ENCODE data around the gene CNOT10. TPM values are rescaled to one million over a fixed set of nuclear protein-coding genes. Genes with fewer than 3 reads are reported as not detected.
"Not testable (repeated sequence)": the region's sequence is repeated elsewhere in the genome, so short reads cannot be mapped to it uniquely, and the experiment has no call there.

CNOT10 gene
- total and polyA plus RNA-seq, 2 donors: 28.9 to 41.6 TPM

- Histone ChIP-seq H3K9me3 (ENCODE audit: control insufficient read depth in 2 of 2, insufficient read depth in 1 of 2, low read length in 1 of 2) (no peaks in the 10 kb centered on the region), H3K27ac (ENCODE audit: low read depth in 1 of 2, low read length in 1 of 2) (no peak overlapping the region), H3K27me3 (ENCODE audit: control insufficient read depth in 2 of 2, insufficient read depth in 1 of 2, low read length in 1 of 2) (no peaks in the 10 kb centered on the region), H3K4me1 (ENCODE audit: control insufficient read depth in 2 of 2, insufficient read depth in 2 of 2, low read length in 2 of 2) (no peaks in the 10 kb centered on the region), H3K4me3 (ENCODE audit: low read length in 2 of 2) (no peak overlapping the region), H3K36me3 (ENCODE audit: control insufficient read depth in 2 of 2, insufficient read depth in 2 of 2, low read length in 1 of 2) (no peaks in the 10 kb centered on the region)
- WGBS: 99% methylated on average over 3 of the region's 3 CpGs
- no peak for DNase-seq (ENCODE audit: low read depth in 6 of 9, low spot score in 9 of 9)
Observed at GRCh38 chr3:32655167-32655566, 29.8 kb upstream of the CNOT10 start.

GRCh38 chr3:32660634-32661033 is 24.4 kb upstream of the CNOT10 start:
- H3K36me3 ChIP-seq (ENCODE audit: control insufficient read depth in 2 of 2, insufficient read depth in 2 of 2, low read length in 1 of 2): no peaks in the 10 kb centered on the region
- over 99% methylated on average over 3 of the region's 3 CpGs for WGBS
- no peak for DNase-seq (ENCODE audit: low read depth in 6 of 9, low spot score in 9 of 9)
- H3K4me1 ChIP-seq (ENCODE audit: control insufficient read depth in 2 of 2, insufficient read depth in 2 of 2, low read length in 2 of 2): no peaks in the 10 kb centered on the region
- no peak overlapping the region for H3K27ac ChIP-seq (ENCODE audit: low read depth in 1 of 2, low read length in 1 of 2)
- H3K27me3 ChIP-seq (ENCODE audit: control insufficient read depth in 2 of 2, insufficient read depth in 1 of 2, low read length in 1 of 2): no peaks in the 10 kb centered on the region
- H3K4me3 ChIP-seq (ENCODE audit: low read length in 2 of 2): no peak overlapping the region
- H3K9me3 ChIP-seq (ENCODE audit: control insufficient read depth in 2 of 2, insufficient read depth in 1 of 2, low read length in 1 of 2): no peaks in the 10 kb centered on the region

- H3K36me3 ChIP-seq (ENCODE audit: control insufficient read depth in 2 of 2, insufficient read depth in 2 of 2, low read length in 1 of 2): no peaks in the 10 kb centered on the region
- no peaks in the 10 kb centered on the region for H3K27me3 ChIP-seq (ENCODE audit: control insufficient read depth in 2 of 2, insufficient read depth in 1 of 2, low read length in 1 of 2)
- no peak for DNase-seq (ENCODE audit: low read depth in 6 of 9, low spot score in 9 of 9)
- H3K4me1 ChIP-seq (ENCODE audit: control insufficient read depth in 2 of 2, insufficient read depth in 2 of 2, low read length in 2 of 2): no peaks in the 10 kb centered on the region
- no peaks in the 10 kb centered on the region for H3K9me3 ChIP-seq (ENCODE audit: control insufficient read depth in 2 of 2, insufficient read depth in 1 of 2, low read length in 1 of 2)
- H3K4me3 ChIP-seq (ENCODE audit: low read length in 2 of 2): no peak overlapping the region
- H3K27ac ChIP-seq (ENCODE audit: low read depth in 1 of 2, low read length in 1 of 2): no peak overlapping the region
Observed at GRCh38 chr3:32662647-32663046, 22.3 kb upstream of the CNOT10 start.

- H3K27ac ChIP-seq (ENCODE audit: low read depth in 1 of 2, low read length in 1 of 2); H3K9me3 ChIP-seq (ENCODE audit: control insufficient read depth in 2 of 2, insufficient read depth in 1 of 2, low read length in 1 of 2); H3K27me3 ChIP-seq (ENCODE audit: control insufficient read depth in 2 of 2, insufficient read depth in 1 of 2, low read length in 1 of 2); H3K4me1 ChIP-seq (ENCODE audit: control insufficient read depth in 2 of 2, insufficient read depth in 2 of 2, low read length in 2 of 2); H3K4me3 ChIP-seq (ENCODE audit: low read length in 2 of 2); H3K36me3 ChIP-seq (ENCODE audit: control insufficient read depth in 2 of 2, insufficient read depth in 2 of 2, low read length in 1 of 2): not testable (repeated sequence)
- peak in 3 of 9 donors; percentile 6 to 53 (median 33) for DNase-seq (ENCODE audit: low read depth in 6 of 9, low spot score in 9 of 9)
- WGBS: 63% methylated on average over 5 of the region's 5 CpGs
Observed at GRCh38 chr3:32664630-32665075, 20.3 kb upstream of the CNOT10 start.

GRCh38 chr3:32667072-32667582 is 17.9 kb upstream of the CNOT10 start:
- H3K4me1 ChIP-seq (ENCODE audit: control insufficient read depth in 2 of 2, insufficient read depth in 2 of 2, low read length in 2 of 2): no peaks in the 10 kb centered on the region
- no peaks in the 10 kb centered on the region for H3K36me3 ChIP-seq (ENCODE audit: control insufficient read depth in 2 of 2, insufficient read depth in 2 of 2, low read length in 1 of 2)
- no peak overlapping the region for H3K27ac ChIP-seq (ENCODE audit: low read depth in 1 of 2, low read length in 1 of 2)
- 95% methylated on average over 3 of the region's 3 CpGs for WGBS
- no peaks in the 10 kb centered on the region for H3K27me3 ChIP-seq (ENCODE audit: control insufficient read depth in 2 of 2, insufficient read depth in 1 of 2, low read length in 1 of 2)
- DNase-seq (ENCODE audit: low read depth in 6 of 9, low spot score in 9 of 9): no peak
- H3K9me3 ChIP-seq (ENCODE audit: control insufficient read depth in 2 of 2, insufficient read depth in 1 of 2, low read length in 1 of 2): no peaks in the 10 kb centered on the region
- H3K4me3 ChIP-seq (ENCODE audit: low read length in 2 of 2): no peak overlapping the region

GRCh38 chr3:32669226-32669625 is 15.8 kb upstream of the CNOT10 start:
- not testable (repeated sequence) for H3K27me3 ChIP-seq (ENCODE audit: control insufficient read depth in 2 of 2, insufficient read depth in 1 of 2, low read length in 1 of 2); H3K9me3 ChIP-seq (ENCODE audit: control insufficient read depth in 2 of 2, insufficient read depth in 1 of 2, low read length in 1 of 2); DNase-seq (ENCODE audit: low read depth in 6 of 9, low spot score in 9 of 9); H3K4me3 ChIP-seq (ENCODE audit: low read length in 2 of 2); H3K36me3 ChIP-seq (ENCODE audit: control insufficient read depth in 2 of 2, insufficient read depth in 2 of 2, low read length in 1 of 2); H3K27ac ChIP-seq (ENCODE audit: low read depth in 1 of 2, low read length in 1 of 2); H3K4me1 ChIP-seq (ENCODE audit: control insufficient read depth in 2 of 2, insufficient read depth in 2 of 2, low read length in 2 of 2)
- WGBS: 98% methylated on average over 6 of the region's 6 CpGs

- not testable (repeated sequence) for H3K4me3 ChIP-seq (ENCODE audit: low read length in 2 of 2); H3K9me3 ChIP-seq (ENCODE audit: control insufficient read depth in 2 of 2, insufficient read depth in 1 of 2, low read length in 1 of 2); H3K36me3 ChIP-seq (ENCODE audit: control insufficient read depth in 2 of 2, insufficient read depth in 2 of 2, low read length in 1 of 2); H3K4me1 ChIP-seq (ENCODE audit: control insufficient read depth in 2 of 2, insufficient read depth in 2 of 2, low read length in 2 of 2); H3K27ac ChIP-seq (ENCODE audit: low read depth in 1 of 2, low read length in 1 of 2); DNase-seq (ENCODE audit: low read depth in 6 of 9, low spot score in 9 of 9); H3K27me3 ChIP-seq (ENCODE audit: control insufficient read depth in 2 of 2, insufficient read depth in 1 of 2, low read length in 1 of 2)
- 84% methylated on average over 3 of the region's 3 CpGs for WGBS
Observed at GRCh38 chr3:32673730-32674129, 11.3 kb upstream of the CNOT10 start.

- no peak for DNase-seq (ENCODE audit: low read depth in 6 of 9, low spot score in 9 of 9)
- Histone ChIP-seq H3K4me1 (ENCODE audit: control insufficient read depth in 2 of 2, insufficient read depth in 2 of 2, low read length in 2 of 2) (no peaks in the 10 kb centered on the region), H3K27ac (ENCODE audit: low read depth in 1 of 2, low read length in 1 of 2) (no peak overlapping the region), H3K4me3 (ENCODE audit: low read length in 2 of 2) (no peak overlapping the region), H3K36me3 (ENCODE audit: control insufficient read depth in 2 of 2, insufficient read depth in 2 of 2, low read length in 1 of 2) (no peaks in the 10 kb centered on the region), H3K9me3 (ENCODE audit: control insufficient read depth in 2 of 2, insufficient read depth in 1 of 2, low read length in 1 of 2) (peaks cover 0 to 5% of the 10 kb centered on the region in 2 donors), H3K27me3 (ENCODE audit: control insufficient read depth in 2 of 2, insufficient read depth in 1 of 2, low read length in 1 of 2) (no peaks in the 10 kb centered on the region)
- 94% methylated on average over 2 of the region's 2 CpGs for WGBS
Observed at GRCh38 chr3:32675164-32675563, 9.8 kb upstream of the CNOT10 start.

- whole genome bisulfite sequencing: 98% methylated on average over 1 of the region's 1 CpG
- no peaks in the 10 kb centered on the region for H3K36me3 ChIP-seq (ENCODE audit: control insufficient read depth in 2 of 2, insufficient read depth in 2 of 2, low read length in 1 of 2)
- no peak for DNase-seq (ENCODE audit: low read depth in 6 of 9, low spot score in 9 of 9)
- H3K9me3 ChIP-seq (ENCODE audit: control insufficient read depth in 2 of 2, insufficient read depth in 1 of 2, low read length in 1 of 2): peaks cover 0 to 5% of the 10 kb centered on the region in 2 donors
- H3K4me1 ChIP-seq (ENCODE audit: control insufficient read depth in 2 of 2, insufficient read depth in 2 of 2, low read length in 2 of 2): no peaks in the 10 kb centered on the region
- H3K27me3 ChIP-seq (ENCODE audit: control insufficient read depth in 2 of 2, insufficient read depth in 1 of 2, low read length in 1 of 2): no peaks in the 10 kb centered on the region
- H3K4me3 ChIP-seq (ENCODE audit: low read length in 2 of 2): no peak overlapping the region
- H3K27ac ChIP-seq (ENCODE audit: low read depth in 1 of 2, low read length in 1 of 2): no peak overlapping the region
Observed at GRCh38 chr3:32675650-32676049, 9.3 kb upstream of the CNOT10 start.

GRCh38 chr3:32681811-32682210 is 3.2 kb upstream of the CNOT10 start:
- no peaks in the 10 kb centered on the region for H3K9me3 ChIP-seq (ENCODE audit: control insufficient read depth in 2 of 2, insufficient read depth in 1 of 2, low read length in 1 of 2)
- WGBS: 97% methylated on average over 4 of the region's 4 CpGs
- DNase-seq (ENCODE audit: low read depth in 6 of 9, low spot score in 9 of 9): no peak

More at GRCh38 chr3:32681811-32682210, 3.2 kb upstream of the CNOT10 start:
- Histone ChIP-seq H3K4me1 (ENCODE audit: control insufficient read depth in 2 of 2, insufficient read depth in 2 of 2, low read length in 2 of 2) (peaks cover 8 to 11% of the 10 kb centered on the region in 2 donors), H3K36me3 (ENCODE audit: control insufficient read depth in 2 of 2, insufficient read depth in 2 of 2, low read length in 1 of 2) (no peaks in the 10 kb centered on the region), H3K4me3 (ENCODE audit: low read length in 2 of 2) (no peak overlapping the region), H3K27ac (ENCODE audit: low read depth in 1 of 2, low read length in 1 of 2) (no peak overlapping the region), H3K27me3 (ENCODE audit: control insufficient read depth in 2 of 2, insufficient read depth in 1 of 2, low read length in 1 of 2) (no peaks in the 10 kb centered on the region)

Data from thymus (tissue), 11 donors.